Keratinocyte (primary cell): Measurements from ENCODE around the gene CLCN7.

Experiments used
- CTCF ChIP-seq, 3 experiments: IDR thresholded peaks in 1 of 3; conservative IDR thresholded peaks in 1 of 3; optimal IDR thresholded peaks in 1 of 3; 2 replicates in 2 of 3; 3 replicates in 1 of 3; pipeline versions ENCODE3 to v1.5.1; 2011; ENCODE audit warnings: low read length in 3 of 3, mild to moderate bottlenecking in 3 of 3, moderate library complexity in 2 of 3, control low read depth in 1 of 3, inconsistent platforms in 1 of 3; ENCODE audit not compliant: insufficient read depth in 2 of 3; ENCODE audit errors: extremely low read depth in 1 of 3
- EZH2 ChIP-seq: IDR thresholded peaks from one replicate; pipeline ENCODE4 v1.6.1; 2012; ENCODE audit warnings: inconsistent platforms, mild to moderate bottlenecking, low read length, moderate library complexity

GRCh38 chr16:1508494-1509187 is 33.8 kb upstream of the CLCN7 start:
- no peak for TF ChIP-seq CTCF (optimal IDR thresholded peaks at IDR 0.05 in 1 of 3, IDR thresholded peaks at IDR 0.05 in 1 of 3, conservative IDR thresholded peaks at IDR 0.05 in 1 of 3; ENCODE audit: extremely low read depth in 1 of 3, insufficient read depth in 2 of 3, low read length in 3 of 3)
- no peak for TF ChIP-seq EZH2
